Neural progenitor cell (in vitro differentiated cells): ENCODE results near the gene PHYH.

Source experiments
- CTCF ChIP-seq: fragments of 200-600 bp; sonication (generic); IDR thresholded peaks from 2 replicates; pipeline ENCODE4 v1.5.1; 2017; ENCODE audit warnings: antibody characterized with exemption, mild to moderate bottlenecking
- EZH2 ChIP-seq: fragments of 200-600 bp; sonication (generic); IDR thresholded peaks from 2 replicates; pipeline ENCODE4 v1.6.1; 2017; ENCODE audit warnings: antibody characterized with exemption, mild to moderate bottlenecking, moderate library complexity
- EZH2phosphoT487 ChIP-seq: fragments of 200-600 bp; sonication (generic); IDR thresholded peaks from 2 replicates; pipeline ENCODE4 v1.6.1; 2017; ENCODE audit warnings: antibody characterized with exemption

GRCh38 chr10:13335881-13336280 is 36.0 kb upstream of the PHYH start:
- TF ChIP-seq CTCF (no peak), EZH2phosphoT487 (no peak), EZH2 (no peak)
